Activated CD4-positive, alpha-beta memory T cell treated with anti-CD3 and anti-CD28 coated beads, Interleukin-2, amount 10 ng/mL, durations not matched to agents 7 days and 5 days (primary cell): Measurements from ENCODE around the gene ZDHHC22. TPM values are rescaled to one million over a fixed set of nuclear protein-coding genes. Genes with fewer than 3 reads are reported as not detected.
"Not testable (repeated sequence)": the region's sequence is repeated elsewhere in the genome, so short reads cannot be mapped to it uniquely, and the experiment has no call there.

Experiments
- CTCF ChIA-PET: fragments of 350-600 bp; sonication (Branson Sonifier 250); formaldehyde crosslinking; loops from one replicate; lab custom pipeline; 2021; ENCODE audit warnings: antibody characterized with exemption, inconsistent platforms; lab: Charles Lee
- POLR2A ChIA-PET: fragments of 350-600 bp; sonication (Branson Sonifier 250); formaldehyde crosslinking; loops from one replicate; lab custom pipeline; 2021; ENCODE audit warnings: antibody characterized with exemption; lab: Charles Lee
- DNase-seq: peaks from one replicate; pipeline ENCODE4 v3.0.0-alpha.2; 2020
- H3K27ac Mint-ChIP-seq: one replicate; pipeline ENCODE4 v1.8.0; 2021; ENCODE audit warnings: mild to moderate bottlenecking, mixed read lengths
- H3K27me3 Mint-ChIP-seq: one replicate; pipeline ENCODE4 v1.8.0; 2021; ENCODE audit warnings: mixed read lengths
- H3K36me3 Mint-ChIP-seq: one replicate; pipeline ENCODE4 v1.8.0; 2021; ENCODE audit warnings: low read depth, mixed read lengths
- H3K4me1 Mint-ChIP-seq: one replicate; pipeline ENCODE4 v1.8.0; 2021; ENCODE audit warnings: mixed read lengths
- H3K4me3 Mint-ChIP-seq: one replicate; pipeline ENCODE4 v1.8.0; 2021; ENCODE audit warnings: mild to moderate bottlenecking, mixed read lengths
- H3K9me3 Mint-ChIP-seq: one replicate; pipeline ENCODE4 v1.8.0; 2021; ENCODE audit warnings: mixed read lengths
- total RNA-seq, 2 experiments: library from RNA; stranded (reverse); gene quantifications; one replicate each; pipeline ENCODE4 v1.2.3, GENCODE V29; 2021

ZDHHC22 gene
- total RNA-seq, 2 experiments from 2014 or later = not detected

GRCh38 chr14:77177702-77178101, 36.1 kb upstream of the ZDHHC22 start:
- Mint-ChIP-seq H3K27me3 (peaks cover 29% of the 10 kb centered on the region), H3K4me3 (no peak overlapping the region), H3K4me1 (peaks cover 15% of the 10 kb centered on the region), H3K36me3 (no peaks in the 10 kb centered on the region), H3K9me3 (no peaks in the 10 kb centered on the region), H3K27ac (no peak overlapping the region)
- ChIA-PET CTCF (no interaction called here), POLR2A (no interaction called here)
- no peak for DNase-seq

DNA sequence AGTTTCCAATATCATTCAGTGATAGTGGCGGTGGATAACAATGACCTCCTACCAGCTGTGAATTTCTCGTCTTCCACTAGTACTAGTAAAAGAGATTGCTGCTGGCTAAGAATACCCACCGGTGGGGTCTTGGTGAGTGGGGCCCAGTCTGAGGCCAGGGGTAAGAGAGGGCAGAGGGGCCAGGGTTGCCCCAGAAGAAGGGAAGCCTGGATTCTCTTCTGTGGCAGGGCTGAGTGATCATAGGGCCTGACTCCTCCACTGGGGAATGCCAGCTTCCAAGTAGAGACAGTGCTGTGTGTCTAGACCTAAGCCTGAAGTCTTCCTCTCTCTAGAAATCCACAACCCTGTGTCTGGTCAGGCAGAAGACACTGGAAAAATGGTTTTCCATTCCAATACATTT, 34.3 kb upstream of the ZDHHC22 start:
- Mint-ChIP-seq H3K36me3 (no peaks in the 10 kb centered on the region), H3K27me3 (peaks cover 24% of the 10 kb centered on the region), H3K9me3 (no peaks in the 10 kb centered on the region), H3K4me3 (no peak overlapping the region), H3K4me1 (peaks cover 6% of the 10 kb centered on the region), H3K27ac (no peak overlapping the region)
- ChIA-PET POLR2A (no interaction called here), CTCF (no interaction called here)
- no peak for DNase-seq

DNA sequence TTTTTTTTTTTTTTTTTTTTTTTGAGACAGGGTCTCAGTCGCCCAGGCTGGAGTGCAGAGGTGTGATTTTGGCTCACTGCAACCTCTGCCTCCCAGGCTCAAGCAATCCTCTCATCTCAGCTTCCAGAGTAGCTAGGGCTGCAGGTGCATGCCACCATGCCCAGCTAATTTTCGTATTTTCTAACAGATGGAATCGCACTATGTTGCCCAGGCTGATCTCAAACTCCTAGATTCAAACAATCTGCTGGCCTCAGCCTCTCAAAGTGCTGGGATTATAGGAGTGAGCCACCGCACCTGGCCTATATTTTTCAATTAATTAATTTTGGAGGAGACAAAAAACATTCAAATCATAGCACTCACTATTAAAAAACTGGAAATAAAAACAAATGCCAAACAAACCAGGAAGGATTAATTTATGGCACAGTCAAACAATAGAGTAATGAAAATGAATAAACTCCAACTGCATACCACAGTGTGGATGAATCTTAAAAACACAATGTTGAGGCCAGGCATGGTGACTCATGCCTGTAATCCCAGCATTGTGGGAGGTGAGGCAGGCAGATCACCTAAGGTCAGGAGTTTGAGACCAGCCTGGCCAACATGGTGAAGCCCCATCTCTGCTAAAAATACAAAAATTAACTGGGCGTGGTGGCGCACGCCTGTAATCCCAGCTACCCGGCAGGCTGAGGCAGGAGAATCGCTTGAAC, 32.5 kb upstream of the ZDHHC22 start:
- CTCF ChIA-PET, POLR2A ChIA-PET, H3K4me1 Mint-ChIP-seq, H3K36me3 Mint-ChIP-seq, DNase-seq, H3K4me3 Mint-ChIP-seq, H3K9me3 Mint-ChIP-seq, H3K27ac Mint-ChIP-seq: not testable (repeated sequence)
- H3K27me3 Mint-ChIP-seq = peaks cover 25% of the 10 kb centered on the region

- Mint-ChIP-seq H3K4me1 (peaks cover 5% of the 10 kb centered on the region), H3K27me3 (peaks cover 25% of the 10 kb centered on the region), H3K4me3 (no peak overlapping the region), H3K27ac (no peak overlapping the region), H3K9me3 (peaks cover 5% of the 10 kb centered on the region), H3K36me3 (no peaks in the 10 kb centered on the region)
- ChIA-PET CTCF (no interaction called here), POLR2A (interaction anchor here (0.6 kb wide), 1 partner anchor 148 kb away, joined by 3 read pairs; no protein-coding TSS in a partner anchor)
- no peak for DNase-seq
Observed at GRCh38 chr14:77172916-77173315, 31.3 kb upstream of the ZDHHC22 start.

GRCh38 chr14:77170045-77170444, 28.5 kb upstream of the ZDHHC22 start:
- no peak overlapping the region for H3K27ac Mint-ChIP-seq
- H3K9me3 Mint-ChIP-seq = peaks cover 5% of the 10 kb centered on the region
- H3K4me3 Mint-ChIP-seq = no peak overlapping the region
- peaks cover 17% of the 10 kb centered on the region for H3K27me3 Mint-ChIP-seq
- H3K36me3 Mint-ChIP-seq = no peaks in the 10 kb centered on the region
- H3K4me1 Mint-ChIP-seq = no peaks in the 10 kb centered on the region
- ChIA-PET CTCF (interaction anchor here (1.0 kb wide), 1 partner anchor 19 kb away, joined by 5 read pairs; no protein-coding TSS in a partner anchor), POLR2A (no interaction called here)
- DNase-seq = no peak

DNA sequence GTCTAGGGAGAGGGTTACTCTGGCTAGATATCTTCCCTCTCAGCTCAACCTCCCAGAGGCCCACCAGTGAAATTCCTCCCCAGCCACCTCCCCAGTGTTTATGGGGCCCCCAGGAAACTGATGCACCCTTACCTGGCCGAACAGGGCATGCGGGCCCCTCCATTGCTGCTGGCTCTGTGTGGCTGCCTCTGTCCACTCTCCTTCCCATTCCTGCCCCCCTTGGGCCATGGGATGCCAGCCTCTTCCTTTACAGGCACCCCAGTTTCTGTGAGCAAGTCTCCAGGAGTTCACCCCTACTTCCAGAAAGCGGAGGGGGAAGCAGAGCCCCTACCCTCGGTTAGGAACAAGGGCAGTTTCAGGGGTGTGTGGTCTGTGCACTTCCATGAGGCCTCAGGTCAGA, 19.4 kb upstream of the ZDHHC22 start:
- no peaks in the 10 kb centered on the region for H3K4me1 Mint-ChIP-seq
- CTCF ChIA-PET = no interaction called here
- H3K36me3 Mint-ChIP-seq = no peaks in the 10 kb centered on the region
- H3K27ac Mint-ChIP-seq = no peak overlapping the region
- POLR2A ChIA-PET = no interaction called here
- DNase-seq = no peak
- peaks cover 24% of the 10 kb centered on the region for H3K27me3 Mint-ChIP-seq
- no peaks in the 10 kb centered on the region for H3K9me3 Mint-ChIP-seq
- no peak overlapping the region for H3K4me3 Mint-ChIP-seq

DNA sequence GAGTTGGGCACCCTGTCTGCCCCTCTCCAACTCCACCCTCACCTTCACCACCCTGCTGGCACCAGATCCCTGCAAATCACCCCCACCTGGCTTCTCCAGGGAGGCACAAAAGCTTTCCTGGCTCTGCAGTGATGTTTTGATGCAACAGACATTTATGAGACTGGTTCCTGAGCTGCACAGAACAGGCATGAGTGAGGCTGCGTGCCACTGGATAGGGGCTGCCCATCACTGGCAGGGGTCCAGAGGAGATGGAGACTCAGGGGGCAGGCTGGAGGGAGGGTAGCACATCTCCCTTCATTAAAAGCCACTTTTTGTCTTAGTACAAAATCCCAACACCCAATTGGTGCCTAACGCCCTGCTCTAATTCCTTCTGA, 17.3 kb upstream of the ZDHHC22 start:
- H3K36me3 Mint-ChIP-seq = no peaks in the 10 kb centered on the region
- H3K4me3 Mint-ChIP-seq = no peak overlapping the region
- CTCF ChIA-PET = no interaction called here
- no peaks in the 10 kb centered on the region for H3K9me3 Mint-ChIP-seq
- peaks cover 35% of the 10 kb centered on the region for H3K27me3 Mint-ChIP-seq
- no peaks in the 10 kb centered on the region for H3K4me1 Mint-ChIP-seq
- DNase-seq = no peak
- H3K27ac Mint-ChIP-seq = no peak overlapping the region
- POLR2A ChIA-PET = no interaction called here

- Mint-ChIP-seq H3K9me3 (no peaks in the 10 kb centered on the region), H3K4me1 (no peaks in the 10 kb centered on the region), H3K27ac (no peak overlapping the region), H3K36me3 (no peaks in the 10 kb centered on the region), H3K4me3 (no peak overlapping the region), H3K27me3 (peaks cover 38% of the 10 kb centered on the region)
- ChIA-PET CTCF (no interaction called here), POLR2A (no interaction called here)
- no peak for DNase-seq
Observed at GRCh38 chr14:77158175-77158881, 16.7 kb upstream of the ZDHHC22 start.

GRCh38 chr14:77157740-77158139, 16.1 kb upstream of the ZDHHC22 start:
- ChIA-PET POLR2A (no interaction called here), CTCF (no interaction called here)
- Mint-ChIP-seq H3K4me3 (no peak overlapping the region), H3K36me3 (no peaks in the 10 kb centered on the region), H3K4me1 (no peaks in the 10 kb centered on the region), H3K9me3 (no peaks in the 10 kb centered on the region), H3K27ac (no peak overlapping the region), H3K27me3 (peaks cover 43% of the 10 kb centered on the region)
- DNase-seq = no peak

DNA sequence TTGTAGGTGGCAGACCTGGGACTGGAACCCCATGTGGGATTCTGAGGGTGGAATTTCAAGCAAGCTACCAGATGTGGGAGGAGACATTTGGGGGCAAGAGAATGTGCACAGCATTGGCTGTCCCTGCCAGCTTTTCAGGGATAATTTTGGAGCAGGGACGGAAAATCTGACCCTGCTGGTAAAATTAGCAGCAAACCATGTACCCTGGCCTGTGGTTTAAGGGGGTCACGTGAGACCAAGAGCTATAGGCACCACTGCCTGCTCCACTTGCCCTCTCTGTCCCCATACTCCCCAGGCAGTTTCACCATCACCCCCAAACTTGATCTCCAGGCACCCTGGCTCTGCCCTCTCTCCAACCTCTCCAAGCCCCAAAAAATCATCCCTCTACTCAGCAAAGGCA, 13.5 kb upstream of the ZDHHC22 start:
- POLR2A ChIA-PET = interaction anchor here (0.9 kb wide), 1 partner anchor 160 kb away, joined by 3 read pairs; no protein-coding TSS in a partner anchor
- no peak for DNase-seq
- Mint-ChIP-seq H3K27me3 (peaks cover 38% of the 10 kb centered on the region), H3K4me3 (no peak overlapping the region), H3K4me1 (no peaks in the 10 kb centered on the region), H3K27ac (no peak overlapping the region), H3K9me3 (no peaks in the 10 kb centered on the region), H3K36me3 (no peaks in the 10 kb centered on the region)
- CTCF ChIA-PET = interaction anchor here (0.6 to 1.1 kb wide), 3 partner anchors 10 to 161 kb away, joined by 3 to 4 read pairs (median 3); no protein-coding TSS in a partner anchor

GRCh38 chr14:77154421-77154820, 12.8 kb upstream of the ZDHHC22 start:
- no peak overlapping the region for H3K4me3 Mint-ChIP-seq
- H3K9me3 Mint-ChIP-seq = no peaks in the 10 kb centered on the region
- no peak overlapping the region for H3K27ac Mint-ChIP-seq
- POLR2A ChIA-PET = interaction anchor here (0.9 kb wide), 1 partner anchor 161 kb away, joined by 3 read pairs; no protein-coding TSS in a partner anchor
- H3K4me1 Mint-ChIP-seq = no peaks in the 10 kb centered on the region
- peaks cover 38% of the 10 kb centered on the region for H3K27me3 Mint-ChIP-seq
- CTCF ChIA-PET = interaction anchor here (0.6 to 4.0 kb wide), 4 partner anchors 9 to 160 kb away, joined by 3 to 64 read pairs (median 3); no protein-coding TSS in a partner anchor
- no peaks in the 10 kb centered on the region for H3K36me3 Mint-ChIP-seq
- no peak for DNase-seq

GRCh38 chr14:77153802-77154201, 12.2 kb upstream of the ZDHHC22 start:
- CTCF ChIA-PET = interaction anchor here (0.6 to 4.0 kb wide), 4 partner anchors 11 to 161 kb away, joined by 3 to 64 read pairs (median 4); no protein-coding TSS in a partner anchor
- H3K27ac Mint-ChIP-seq = no peak overlapping the region
- DNase-seq = no peak
- H3K9me3 Mint-ChIP-seq = no peaks in the 10 kb centered on the region
- H3K4me1 Mint-ChIP-seq = no peaks in the 10 kb centered on the region
- POLR2A ChIA-PET = no interaction called here
- peaks cover 35% of the 10 kb centered on the region for H3K27me3 Mint-ChIP-seq
- H3K36me3 Mint-ChIP-seq = no peaks in the 10 kb centered on the region
- no peak overlapping the region for H3K4me3 Mint-ChIP-seq

- no peaks in the 10 kb centered on the region for H3K36me3 Mint-ChIP-seq
- H3K9me3 Mint-ChIP-seq = no peaks in the 10 kb centered on the region
- H3K27ac Mint-ChIP-seq = no peak overlapping the region
- no peak overlapping the region for H3K4me3 Mint-ChIP-seq
- ChIA-PET POLR2A (no interaction called here), CTCF (interaction anchor here (0.5 to 4.0 kb wide), 27 partner anchors 10 to 631 kb away, joined by 3 to 64 read pairs (median 4); partner anchors contain the start of genes CIPC, GSTZ1, POMT2 and TMED8)
- peaks cover 32% of the 10 kb centered on the region for H3K27me3 Mint-ChIP-seq
- no peaks in the 10 kb centered on the region for H3K4me1 Mint-ChIP-seq
- no peak for DNase-seq
Observed at GRCh38 chr14:77151918-77152588, 10.5 kb upstream of the ZDHHC22 start.
